GM18951 (cell line): ENCODE results near the gene NBPF14.
A peak's percentile ranks its signal among the peaks of the same experiment; 100 is the strongest.
"Not testable (repeated sequence)": the region's sequence is repeated elsewhere in the genome, so short reads cannot be mapped to it uniquely, and the experiment has no call there.

Experiments used
- POLR2A ChIP-seq: IDR thresholded peaks from 4 replicates; pipeline ENCODE4 v1.6.1; 2011; ENCODE audit warnings: mild to moderate bottlenecking; ENCODE audit not compliant: insufficient read length, insufficient read depth; ENCODE audit errors: extremely low read depth
- in situ Hi-C: fragments of 300-500 bp; cut with MboI; formaldehyde crosslinking; loops from one replicate; pipeline ENCODE4 v1.12.0; 2022; ENCODE audit warnings: low sequenced_read_pairs, mixed read lengths, inconsistent platforms; ENCODE audit not compliant: unreplicated experiment

Gene NBPF14

GRCh38 chr1:148595911-148596310 lies at the start of gene NBPF14:
Gene NBPF14, minus strand, starts transcription at chr1:148596011. Its CDS starts 294 bp downstream, at chr1:148595717.
- in situ Hi-C loops, result not testable (repeated sequence)

GRCh38 chr1:148625451-148625850 lies 29.6 kb upstream of the NBPF14 start:
- in situ Hi-C loops, result not testable (repeated sequence)

GRCh38 chr1:148618216-148618615 lies 22.4 kb upstream of the NBPF14 start:
- in situ Hi-C loops, result not testable (repeated sequence)

GRCh38 chr1:148605266-148605665 lies 9.5 kb upstream of the NBPF14 start:
- in situ Hi-C loops, result not testable (repeated sequence)

- in situ Hi-C loops, result not testable (repeated sequence)
These were observed 451 bp downstream of the NBPF14 start for GRCh38 chr1:148595360-148595759.

GRCh38 chr1:148591098-148591497 lies 4.7 kb downstream of the NBPF14 start:
- in situ Hi-C loops, result not testable (repeated sequence)

GRCh38 chr1:148532158-148532557 lies 63.7 kb downstream of the NBPF14 start:
- in situ Hi-C loops, result not testable (repeated sequence)

GRCh38 chr1:148529101-148529567 lies 66.7 kb downstream of the NBPF14 start:
- in situ Hi-C loops, result not testable (repeated sequence)

GRCh38 chr1:148528591-148528990 lies 67.2 kb downstream of the NBPF14 start:
- in situ Hi-C loops, result not testable (repeated sequence)

- in situ Hi-C loops, result not testable (repeated sequence)
These were observed 69.2 kb downstream of the NBPF14 start for GRCh38 chr1:148526587-148526986.

- in situ Hi-C loops, result not testable (repeated sequence)
These were observed 72.3 kb downstream of the NBPF14 start for GRCh38 chr1:148523205-148524144.

- peak; percentile 96 for TF ChIP-seq POLR2A
- in situ Hi-C loops, result not testable (repeated sequence)
These were observed 73.1 kb downstream of the NBPF14 start for GRCh38 chr1:148522561-148523204.

- in situ Hi-C loops, result not testable (repeated sequence)
These were observed 73.7 kb downstream of the NBPF14 start for GRCh38 chr1:148522072-148522471.

GRCh38 chr1:148514310-148514709 lies 81.5 kb downstream of the NBPF14 start:
- in situ Hi-C loops, result not testable (repeated sequence)

- in situ Hi-C loops, result not testable (repeated sequence)
These were observed 83.1 kb downstream of the NBPF14 start for GRCh38 chr1:148512571-148513184.

- in situ Hi-C loops, result not testable (repeated sequence)
These were observed 101.9 kb downstream of the NBPF14 start for GRCh38 chr1:148493933-148494332.

- in situ Hi-C loops, result not testable (repeated sequence)
These were observed 112.8 kb downstream of the NBPF14 start, which contains the start of gene PPIAL4G for GRCh38 chr1:148483029-148483428. Gene PPIAL4G, minus strand, starts transcription at chr1:148483302. Its CDS starts 50 bp downstream, at chr1:148483252.
